ENCODE measurements around the gene CD6.

The CD6 gene

DNA sequence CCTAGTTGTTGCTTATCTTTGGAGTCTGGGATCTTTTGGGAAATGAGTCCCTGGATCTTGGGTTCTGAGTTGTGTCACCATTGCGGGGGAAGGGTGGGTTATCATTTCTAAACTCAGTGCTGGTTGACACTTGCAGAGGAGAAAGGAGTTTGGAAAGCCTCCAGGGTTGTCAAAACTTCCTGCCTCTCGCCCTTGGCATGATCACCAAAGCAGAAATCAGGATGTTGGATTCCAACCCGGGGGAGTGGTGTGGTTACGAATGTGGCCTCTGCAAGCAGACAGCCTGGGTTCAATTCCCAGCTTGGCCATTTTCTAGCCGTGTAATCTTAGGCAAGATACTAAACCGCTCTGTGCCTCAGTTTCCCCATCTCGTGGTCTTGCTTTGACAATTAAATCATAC, 24.3 kb downstream of the CD6 start:
- peak overlapping the region; percentile 93 for H3K27ac Mint-ChIP-seq
- H3K4me1 Mint-ChIP-seq (ENCODE audit: low read depth): peaks cover 66% of the 10 kb centered on the region
- H3K4me3 Mint-ChIP-seq: no peak overlapping the region
- H3K9me3 Mint-ChIP-seq: no peaks in the 10 kb centered on the region
- H3K27me3 Mint-ChIP-seq: no peaks in the 10 kb centered on the region
- peaks cover 75% of the 10 kb centered on the region for H3K36me3 Mint-ChIP-seq (ENCODE audit: low read depth)

DNA sequence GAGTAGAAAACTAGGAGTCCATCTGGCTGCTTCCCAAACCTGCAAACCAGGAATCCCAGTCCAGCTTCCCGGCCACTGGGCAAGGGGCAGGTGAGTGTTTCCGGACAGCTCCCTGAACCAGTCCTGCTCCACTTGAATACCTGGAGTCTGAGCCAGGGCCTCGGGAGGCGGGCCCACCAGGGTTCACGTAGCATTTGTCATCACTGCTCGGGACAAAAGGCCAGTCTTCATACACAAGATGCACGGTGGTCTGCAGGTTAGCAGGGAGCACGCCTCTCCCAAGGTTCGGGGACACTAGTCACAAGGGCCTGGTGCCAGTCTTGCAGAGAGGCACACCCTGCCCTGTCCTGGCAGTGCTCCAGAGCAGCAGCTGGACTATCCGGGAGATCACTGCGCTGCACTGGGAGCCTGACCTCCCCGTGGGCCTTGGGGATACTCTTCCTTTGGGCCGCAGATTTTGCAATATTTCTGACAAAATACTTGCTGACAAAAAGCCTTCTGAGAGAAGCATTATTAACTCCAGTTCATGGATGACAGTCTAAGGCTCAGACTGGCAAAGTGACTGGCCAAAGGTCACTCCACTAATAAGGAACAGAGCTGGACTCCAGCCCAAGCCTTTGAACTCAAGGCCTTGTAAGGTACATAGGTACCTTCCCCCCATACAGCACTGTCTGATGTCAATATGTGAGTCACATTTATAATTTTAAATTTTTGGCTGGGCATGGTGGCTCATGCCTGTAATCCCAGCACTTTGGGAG, 25.1 kb downstream of the CD6 start:
- no peak overlapping the region for H3K4me3 Mint-ChIP-seq
- H3K27ac Mint-ChIP-seq: peak overlapping the region; percentile 49
- H3K9me3 Mint-ChIP-seq: no peaks in the 10 kb centered on the region
- no peaks in the 10 kb centered on the region for H3K27me3 Mint-ChIP-seq
- H3K36me3 Mint-ChIP-seq (ENCODE audit: low read depth): peaks cover 72% of the 10 kb centered on the region
- peaks cover 62% of the 10 kb centered on the region for H3K4me1 Mint-ChIP-seq (ENCODE audit: low read depth)

DNA sequence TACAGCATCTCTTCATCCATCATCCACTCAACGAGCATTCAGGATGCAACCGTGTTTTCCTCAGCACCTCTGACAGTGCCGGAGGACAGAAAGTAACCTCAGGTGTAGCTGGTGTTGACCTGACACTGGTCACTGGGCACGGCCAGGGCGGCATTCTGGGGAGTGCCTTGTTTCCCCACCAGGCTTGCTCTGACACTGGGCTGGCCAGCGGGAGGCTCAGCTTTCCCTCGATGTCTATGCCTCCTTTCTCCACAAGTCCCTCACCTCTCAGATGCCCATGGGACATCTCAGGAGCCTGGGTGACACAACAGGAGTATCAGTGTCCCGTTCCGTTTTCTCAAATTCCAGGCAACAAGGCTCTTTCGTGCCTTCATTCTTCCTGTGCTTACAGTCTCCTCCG, 28.9 kb downstream of the CD6 start:
- H3K36me3 Mint-ChIP-seq (ENCODE audit: low read depth): peaks cover 83% of the 10 kb centered on the region
- no peaks in the 10 kb centered on the region for H3K9me3 Mint-ChIP-seq
- no peak overlapping the region for H3K4me3 Mint-ChIP-seq
- peak overlapping the region; percentile 52 for H3K27ac Mint-ChIP-seq
- H3K27me3 Mint-ChIP-seq: no peaks in the 10 kb centered on the region
- H3K4me1 Mint-ChIP-seq (ENCODE audit: low read depth): peaks cover 66% of the 10 kb centered on the region

DNA sequence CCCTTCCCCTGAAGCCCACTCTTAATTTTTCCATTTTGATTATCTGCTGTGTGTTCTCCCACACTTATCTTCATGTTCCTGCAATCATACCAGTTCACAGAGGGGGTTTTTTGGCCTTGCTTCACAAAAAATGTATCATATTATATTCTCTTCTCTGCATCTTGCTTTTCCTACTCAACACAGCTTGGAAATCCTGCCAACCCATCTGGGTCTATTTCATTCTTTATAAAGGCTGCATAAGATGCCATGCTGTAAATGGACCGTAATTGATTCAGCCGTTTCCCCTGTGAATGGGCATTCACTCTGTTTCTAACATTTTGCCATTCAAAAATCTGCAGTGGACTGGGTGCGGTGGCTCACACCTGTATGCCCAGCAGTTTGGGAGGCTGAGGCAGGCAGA, 30.5 kb downstream of the CD6 start:
- Mint-ChIP-seq H3K27ac (peak overlapping the region; percentile 33), H3K27me3 (no peaks in the 10 kb centered on the region), H3K4me3 (no peak overlapping the region), H3K4me1 (ENCODE audit: low read depth) (peaks cover 68% of the 10 kb centered on the region), H3K9me3 (no peaks in the 10 kb centered on the region), H3K36me3 (ENCODE audit: low read depth) (peaks cover 77% of the 10 kb centered on the region)

DNA sequence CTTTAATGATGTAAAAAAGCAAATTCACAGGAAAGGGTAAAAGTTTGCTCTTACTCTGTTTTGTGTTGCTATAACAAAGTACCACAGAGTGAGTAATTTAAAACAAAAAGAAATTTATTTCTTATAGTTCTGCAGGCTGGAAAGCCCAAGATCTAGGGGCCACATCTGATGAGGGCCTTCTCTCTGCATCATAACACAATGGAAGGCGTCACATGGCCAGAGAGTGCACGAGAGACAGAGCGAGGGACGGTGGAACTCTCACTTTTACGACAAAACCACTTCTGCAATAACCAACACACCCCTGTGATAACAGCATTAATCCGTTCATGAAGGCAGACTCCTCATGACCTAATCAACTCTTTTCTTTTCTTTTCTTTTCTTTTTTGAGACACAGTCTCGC, 31.1 kb downstream of the CD6 start:
- no peaks in the 10 kb centered on the region for H3K9me3 Mint-ChIP-seq
- H3K36me3 Mint-ChIP-seq (ENCODE audit: low read depth): peaks cover 74% of the 10 kb centered on the region
- H3K27me3 Mint-ChIP-seq: no peaks in the 10 kb centered on the region
- H3K27ac Mint-ChIP-seq: peak overlapping the region; percentile 85
- peak overlapping the region; percentile 5 for H3K4me3 Mint-ChIP-seq
- H3K4me1 Mint-ChIP-seq (ENCODE audit: low read depth): peaks cover 71% of the 10 kb centered on the region

DNA sequence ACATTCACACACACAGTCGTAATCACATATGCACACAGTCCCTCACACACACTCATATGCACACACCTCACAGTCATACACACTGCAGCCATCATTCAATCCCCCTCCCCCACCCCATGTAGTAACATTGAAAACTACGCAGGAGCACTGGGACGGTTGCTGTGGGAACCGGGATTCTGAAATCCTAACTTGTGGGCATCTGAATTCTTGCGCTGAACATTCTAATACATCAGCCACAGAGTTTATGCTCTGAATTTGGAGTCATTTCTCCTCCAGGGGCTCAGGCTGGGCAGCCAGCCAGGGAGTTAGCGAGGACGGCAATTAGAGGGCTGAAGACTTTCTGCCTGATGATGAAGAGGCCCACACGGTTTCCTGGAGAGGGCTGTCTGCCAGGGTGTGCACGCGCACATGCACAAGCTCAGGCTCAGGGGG, 32.7 kb downstream of the CD6 start:
- peaks cover 70% of the 10 kb centered on the region for H3K36me3 Mint-ChIP-seq (ENCODE audit: low read depth)
- H3K9me3 Mint-ChIP-seq: no peaks in the 10 kb centered on the region
- peak overlapping the region; percentile 85 for H3K27ac Mint-ChIP-seq
- no peaks in the 10 kb centered on the region for H3K27me3 Mint-ChIP-seq
- peak overlapping the region; percentile 45 for H3K4me3 Mint-ChIP-seq
- peaks cover 73% of the 10 kb centered on the region for H3K4me1 Mint-ChIP-seq (ENCODE audit: low read depth)

DNA sequence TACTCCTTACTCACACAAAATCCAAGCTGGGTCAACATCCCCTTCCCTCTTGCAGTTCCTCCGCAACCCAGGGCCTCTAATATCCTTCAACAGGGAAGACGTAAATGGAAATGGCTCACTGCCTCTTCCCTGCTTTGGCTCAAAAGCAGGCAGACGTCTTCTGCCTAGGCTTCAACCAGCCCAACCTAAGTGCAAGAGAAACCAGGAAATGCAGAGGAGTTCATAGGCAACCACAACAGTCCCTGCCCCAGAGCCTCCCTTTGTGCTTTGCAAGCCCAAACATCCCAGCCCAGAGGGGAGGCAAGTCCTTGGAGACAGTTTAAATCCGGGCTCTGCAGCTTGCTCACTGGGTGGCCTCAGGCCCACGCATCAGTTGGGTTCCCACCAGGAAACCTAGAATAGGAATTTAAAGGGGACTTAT, 33.3 kb downstream of the CD6 start:
- Mint-ChIP-seq H3K36me3 (ENCODE audit: low read depth) (peaks cover 74% of the 10 kb centered on the region), H3K27me3 (no peaks in the 10 kb centered on the region), H3K4me3 (no peak overlapping the region), H3K27ac (peak overlapping the region; percentile 85), H3K9me3 (no peaks in the 10 kb centered on the region), H3K4me1 (ENCODE audit: low read depth) (peaks cover 79% of the 10 kb centered on the region)

DNA sequence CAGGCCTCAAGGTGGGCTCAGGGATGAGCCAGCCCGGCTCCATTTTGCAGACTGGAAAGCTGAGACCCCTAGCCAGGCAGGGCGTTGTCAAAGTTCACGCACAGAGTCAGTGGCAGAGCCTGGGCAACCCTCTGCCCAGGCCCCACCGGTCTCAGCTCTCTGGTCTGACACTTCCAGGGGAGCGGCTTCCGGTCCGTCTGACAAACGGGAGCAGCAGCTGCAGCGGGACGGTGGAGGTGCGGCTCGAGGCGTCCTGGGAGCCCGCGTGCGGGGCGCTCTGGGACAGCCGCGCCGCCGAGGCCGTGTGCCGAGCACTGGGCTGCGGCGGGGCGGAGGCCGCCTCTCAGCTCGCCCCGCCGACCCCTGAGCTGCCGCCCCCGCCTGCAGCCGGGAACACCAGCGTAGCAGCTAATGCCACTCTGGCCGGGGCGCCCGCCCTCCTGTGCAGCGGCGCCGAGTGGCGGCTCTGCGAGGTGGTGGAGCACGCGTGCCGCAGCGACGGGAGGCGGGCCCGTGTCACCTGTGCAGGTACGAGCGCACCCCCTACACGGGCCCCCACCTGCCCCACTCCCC, 36.0 kb downstream of the CD6 start:
- Mint-ChIP-seq H3K36me3 (ENCODE audit: low read depth) (peaks cover 74% of the 10 kb centered on the region), H3K4me3 (peak overlapping the region; percentile 60), H3K27me3 (no peaks in the 10 kb centered on the region), H3K4me1 (ENCODE audit: low read depth) (peaks cover 75% of the 10 kb centered on the region), H3K27ac (peak overlapping the region; percentile 49), H3K9me3 (no peaks in the 10 kb centered on the region)

DNA sequence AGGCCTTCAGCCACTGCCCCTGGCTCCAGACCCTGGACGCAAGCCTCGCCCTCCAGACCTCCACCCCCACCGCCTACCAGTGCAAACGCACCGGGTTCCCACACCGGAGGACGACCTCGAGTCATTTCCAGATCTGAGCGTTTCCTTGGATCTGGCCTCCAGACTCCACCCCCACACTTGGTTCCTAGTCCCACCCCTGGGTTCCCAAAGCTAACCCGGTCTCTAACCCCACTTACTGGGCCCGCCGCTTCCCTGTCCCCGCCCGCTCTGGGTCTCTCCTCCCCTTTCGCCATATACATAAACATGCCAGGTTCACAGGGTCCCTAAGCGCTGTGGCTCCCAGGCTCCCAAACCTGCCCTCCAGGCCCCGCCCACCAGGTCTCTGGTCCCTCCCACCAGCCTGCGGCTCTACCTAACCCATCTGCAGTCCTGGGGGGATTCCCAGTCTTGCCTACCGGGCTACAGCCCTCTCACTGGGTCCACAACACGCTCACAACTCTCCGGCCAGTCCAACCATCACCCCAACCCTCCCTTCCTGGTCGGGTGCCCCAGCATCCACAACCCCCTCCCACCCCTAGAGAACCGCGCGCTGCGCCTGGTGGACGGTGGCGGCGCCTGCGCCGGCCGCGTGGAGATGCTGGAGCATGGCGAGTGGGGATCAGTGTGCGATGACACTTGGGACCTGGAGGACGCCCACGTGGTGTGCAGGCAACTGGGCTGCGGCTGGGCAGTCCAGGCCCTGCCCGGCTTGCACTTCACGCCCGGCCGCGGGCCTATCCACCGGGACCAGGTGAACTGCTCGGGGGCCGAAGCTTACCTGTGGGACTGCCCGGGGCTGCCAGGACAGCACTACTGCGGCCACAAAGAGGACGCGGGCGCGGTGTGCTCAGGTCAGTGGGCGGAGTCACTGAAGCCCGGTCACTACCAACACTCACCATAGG, 36.7 kb downstream of the CD6 start:
- peaks cover 72% of the 10 kb centered on the region for H3K4me1 Mint-ChIP-seq (ENCODE audit: low read depth)
- H3K27me3 Mint-ChIP-seq: no peaks in the 10 kb centered on the region
- H3K36me3 Mint-ChIP-seq (ENCODE audit: low read depth): peaks cover 73% of the 10 kb centered on the region
- peak overlapping the region; percentile 77 for H3K27ac Mint-ChIP-seq
- peak overlapping the region; percentile 41 for H3K4me3 Mint-ChIP-seq
- no peaks in the 10 kb centered on the region for H3K9me3 Mint-ChIP-seq

DNA sequence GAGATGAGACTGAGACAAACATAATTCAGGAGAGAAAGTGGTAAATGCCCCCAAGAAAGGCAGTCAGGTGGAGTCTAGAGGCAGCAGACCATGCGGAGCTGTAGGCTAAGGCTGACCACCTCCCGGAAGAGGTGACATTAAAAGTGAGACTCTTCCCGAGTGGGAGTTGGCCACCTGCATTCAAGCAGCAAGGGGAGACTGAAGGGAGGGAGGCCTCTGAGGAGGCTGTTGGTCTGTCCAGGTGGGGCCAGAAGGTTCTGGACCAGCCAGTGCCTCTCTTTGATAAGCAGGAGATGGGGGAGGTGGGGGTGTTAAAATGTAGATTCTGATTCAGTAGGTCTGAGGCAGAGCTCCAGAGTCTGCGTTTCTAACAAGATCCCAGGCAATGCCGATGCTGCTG, 37.5 kb downstream of the CD6 start:
- H3K36me3 Mint-ChIP-seq (ENCODE audit: low read depth): peaks cover 72% of the 10 kb centered on the region
- peak overlapping the region; percentile 36 for H3K27ac Mint-ChIP-seq
- H3K4me1 Mint-ChIP-seq (ENCODE audit: low read depth): peaks cover 64% of the 10 kb centered on the region
- H3K9me3 Mint-ChIP-seq: no peaks in the 10 kb centered on the region
- no peaks in the 10 kb centered on the region for H3K27me3 Mint-ChIP-seq
- no peak overlapping the region for H3K4me3 Mint-ChIP-seq

DNA sequence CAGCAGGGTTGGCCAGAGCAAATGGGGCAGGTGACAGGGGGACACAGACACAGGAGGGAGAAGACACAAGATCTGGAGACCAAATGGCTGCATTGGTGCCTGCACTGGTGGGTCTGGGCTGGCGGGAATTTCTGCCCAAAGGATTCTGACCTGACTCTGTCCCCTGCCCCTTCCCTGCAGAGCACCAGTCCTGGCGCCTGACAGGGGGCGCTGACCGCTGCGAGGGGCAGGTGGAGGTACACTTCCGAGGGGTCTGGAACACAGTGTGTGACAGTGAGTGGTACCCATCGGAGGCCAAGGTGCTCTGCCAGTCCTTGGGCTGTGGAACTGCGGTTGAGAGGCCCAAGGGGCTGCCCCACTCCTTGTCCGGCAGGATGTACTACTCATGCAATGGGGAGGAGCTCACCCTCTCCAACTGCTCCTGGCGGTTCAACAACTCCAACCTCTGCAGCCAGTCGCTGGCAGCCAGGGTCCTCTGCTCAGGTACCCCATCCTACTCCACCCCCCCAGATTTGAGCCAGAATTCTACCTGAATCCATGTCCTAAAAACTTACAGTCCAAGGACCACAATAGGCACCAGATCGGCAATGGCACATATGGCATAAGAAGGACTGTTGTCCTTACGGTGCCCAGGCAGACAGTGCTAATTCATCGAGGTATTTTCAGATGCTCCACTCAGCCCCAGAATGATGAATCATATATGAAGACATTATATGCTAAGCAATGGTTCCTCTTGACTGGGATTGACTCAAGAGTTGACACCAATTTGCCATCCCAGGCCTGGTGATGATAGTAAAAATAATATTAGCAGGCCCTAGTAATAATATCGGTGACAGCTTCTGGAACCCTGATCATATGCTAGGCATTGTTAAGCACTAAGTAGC, 38.2 kb downstream of the CD6 start:
- H3K36me3 Mint-ChIP-seq (ENCODE audit: low read depth): peaks cover 66% of the 10 kb centered on the region
- peaks cover 57% of the 10 kb centered on the region for H3K4me1 Mint-ChIP-seq (ENCODE audit: low read depth)
- no peaks in the 10 kb centered on the region for H3K9me3 Mint-ChIP-seq
- H3K4me3 Mint-ChIP-seq: no peak overlapping the region
- H3K27ac Mint-ChIP-seq: peak overlapping the region; percentile 36
- H3K27me3 Mint-ChIP-seq: no peaks in the 10 kb centered on the region

DNA sequence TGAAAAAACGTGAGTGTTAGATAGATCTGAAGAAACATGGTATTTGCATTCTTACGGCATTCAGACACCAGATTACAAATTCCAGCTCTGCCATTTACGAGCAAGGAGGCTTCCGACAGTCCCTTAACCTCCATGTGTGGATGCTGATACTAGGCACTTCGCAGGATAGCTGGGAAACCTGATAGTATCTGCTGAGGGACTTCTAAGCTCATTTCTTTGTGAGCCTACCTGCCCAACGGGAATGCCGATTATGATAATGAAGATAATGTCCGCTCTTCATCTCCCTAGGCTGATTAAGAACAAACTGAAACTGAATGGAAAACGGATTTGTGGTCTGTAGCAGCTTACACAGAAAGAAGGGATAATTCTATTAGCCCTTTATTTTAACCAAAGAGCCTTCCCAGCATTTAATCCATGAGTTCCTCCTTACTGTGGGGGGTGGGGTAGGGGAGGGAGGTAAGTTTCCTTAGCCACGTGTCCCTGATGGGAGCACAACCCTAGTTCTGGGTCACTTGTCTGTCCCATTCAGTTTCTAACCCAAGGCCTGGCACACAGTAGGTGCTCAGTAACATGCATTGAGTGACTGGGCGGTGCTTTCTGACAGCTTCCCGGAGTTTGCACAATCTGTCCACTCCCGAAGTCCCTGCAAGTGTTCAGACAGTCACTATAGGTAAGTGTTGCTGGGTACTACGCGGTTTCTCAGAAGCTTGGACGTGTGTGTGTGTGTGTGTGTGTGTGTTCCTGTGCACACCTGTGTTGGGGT, 39.2 kb downstream of the CD6 start:
- peak overlapping the region; percentile 12 for H3K27ac Mint-ChIP-seq
- H3K4me1 Mint-ChIP-seq (ENCODE audit: low read depth): peaks cover 49% of the 10 kb centered on the region
- peaks cover 66% of the 10 kb centered on the region for H3K36me3 Mint-ChIP-seq (ENCODE audit: low read depth)

DNA sequence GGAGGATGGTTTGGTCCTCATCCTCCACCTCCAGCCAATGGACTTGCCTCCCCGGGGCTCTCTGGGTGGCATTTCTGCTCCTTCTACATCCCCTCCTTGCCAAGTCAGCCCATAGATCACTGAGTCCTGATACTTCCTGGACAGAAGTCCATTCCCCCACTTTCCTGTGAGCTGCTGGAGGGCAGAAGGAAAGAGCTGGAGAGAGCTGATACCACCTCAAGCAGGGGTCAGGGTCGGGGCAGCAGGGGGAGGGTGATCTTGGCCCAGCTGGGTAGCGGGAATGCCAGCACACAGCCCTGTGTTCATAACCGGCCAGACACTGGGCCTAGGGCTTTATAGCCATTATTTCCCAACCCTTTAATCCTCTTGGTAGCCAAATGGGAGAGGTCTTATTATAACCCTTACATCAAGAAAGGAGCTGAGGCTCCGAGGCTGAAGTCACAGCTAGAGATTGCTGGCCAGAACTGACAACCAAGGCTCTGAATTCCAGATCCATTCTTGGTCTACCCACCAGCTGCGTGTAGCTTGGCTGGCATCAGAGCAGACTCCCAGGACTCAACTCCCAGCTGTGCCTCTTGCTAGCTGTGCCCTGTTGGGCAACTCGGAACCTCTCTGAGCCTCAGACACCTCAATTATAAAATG, 39.9 kb downstream of the CD6 start:
- peak overlapping the region; percentile 70 for H3K27ac Mint-ChIP-seq
- H3K4me1 Mint-ChIP-seq (ENCODE audit: low read depth): peaks cover 48% of the 10 kb centered on the region
- H3K9me3 Mint-ChIP-seq: no peaks in the 10 kb centered on the region
- peaks cover 69% of the 10 kb centered on the region for H3K36me3 Mint-ChIP-seq (ENCODE audit: low read depth)
- no peaks in the 10 kb centered on the region for H3K27me3 Mint-ChIP-seq
- H3K4me3 Mint-ChIP-seq: no peak overlapping the region

More for the DNA sequence above, 39.2 kb downstream of the CD6 start:
- H3K27me3 Mint-ChIP-seq: no peaks in the 10 kb centered on the region
- H3K9me3 Mint-ChIP-seq: no peaks in the 10 kb centered on the region
- no peak overlapping the region for H3K4me3 Mint-ChIP-seq
